Cortex of kidney (tissue), 1 donor: ENCODE data around the gene FADD.

ENCODE experiments used
- DNase-seq: peaks from one replicate; lab custom pipeline; 2025; lab: John Stamatoyannopoulos, UW

Gene FADD, protein sequence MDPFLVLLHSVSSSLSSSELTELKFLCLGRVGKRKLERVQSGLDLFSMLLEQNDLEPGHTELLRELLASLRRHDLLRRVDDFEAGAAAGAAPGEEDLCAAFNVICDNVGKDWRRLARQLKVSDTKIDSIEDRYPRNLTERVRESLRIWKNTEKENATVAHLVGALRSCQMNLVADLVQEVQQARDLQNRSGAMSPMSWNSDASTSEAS

GRCh38 chr11:70202920-70203750 lies at the start of gene FADD:
FADD (plus strand) TSS chr11:70203296; CDS start chr11:70203460, 164 bp downstream.
- no peak for DNase-seq

DNA sequence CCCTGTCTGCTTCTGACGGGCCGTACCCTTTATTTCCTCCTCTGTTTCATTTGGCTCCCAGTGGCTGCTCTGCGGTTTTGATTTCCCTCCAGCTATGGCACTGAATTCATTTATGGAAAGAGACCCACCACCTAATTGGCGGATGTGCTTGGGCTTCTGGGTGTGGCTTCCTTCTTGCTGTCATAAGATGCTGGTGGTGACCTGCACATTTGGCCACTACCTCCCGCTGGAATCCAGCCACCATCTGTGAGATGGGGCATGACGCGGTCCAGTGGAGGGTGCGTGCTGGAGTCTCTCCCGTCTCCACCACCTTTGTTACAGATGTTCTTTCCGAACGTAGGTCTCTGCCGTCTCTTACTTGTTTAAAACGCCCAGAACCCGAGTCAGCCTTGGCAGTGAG lies 47.7 kb upstream of the FADD start:
- no peak for DNase-seq

DNA sequence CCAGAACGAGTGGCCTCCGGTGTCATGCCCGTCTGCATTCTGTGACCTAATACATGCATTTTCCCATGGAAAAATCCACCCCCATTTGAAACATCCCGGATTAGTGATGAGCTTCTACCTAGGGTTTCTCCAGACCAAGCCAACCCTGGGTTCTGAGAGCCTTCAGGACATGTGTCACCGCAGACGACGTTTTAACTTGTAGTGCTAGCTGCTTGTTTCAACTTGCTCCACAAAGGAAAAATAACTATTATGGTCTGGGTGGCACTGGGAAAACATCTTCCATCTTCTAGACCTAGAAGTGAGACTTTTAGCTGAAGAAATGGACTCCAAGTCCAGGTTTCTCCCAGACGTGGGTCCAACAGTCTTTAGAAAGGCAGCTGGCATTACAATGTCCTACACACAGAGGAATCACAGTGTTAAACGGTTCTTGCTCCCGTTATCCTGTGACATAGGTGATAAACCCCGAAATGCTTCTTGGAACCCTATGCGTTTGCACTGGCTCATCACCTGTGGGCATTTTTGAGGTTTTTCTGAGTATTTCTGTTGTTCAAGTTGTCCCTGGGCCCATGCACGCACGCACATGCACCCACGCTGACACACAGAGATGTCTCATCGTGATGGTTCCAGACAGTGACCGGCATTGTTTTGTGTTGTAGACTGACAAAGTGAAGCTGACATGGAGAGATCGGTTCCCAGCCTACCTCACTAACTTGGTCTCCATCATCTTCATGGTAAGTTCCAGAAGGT lies 46.6 kb upstream of the FADD start:
- no peak for DNase-seq

- DNase-seq: no peak
Observed at GRCh38 chr11:70158201-70158600, 44.9 kb upstream of the FADD start.

DNA sequence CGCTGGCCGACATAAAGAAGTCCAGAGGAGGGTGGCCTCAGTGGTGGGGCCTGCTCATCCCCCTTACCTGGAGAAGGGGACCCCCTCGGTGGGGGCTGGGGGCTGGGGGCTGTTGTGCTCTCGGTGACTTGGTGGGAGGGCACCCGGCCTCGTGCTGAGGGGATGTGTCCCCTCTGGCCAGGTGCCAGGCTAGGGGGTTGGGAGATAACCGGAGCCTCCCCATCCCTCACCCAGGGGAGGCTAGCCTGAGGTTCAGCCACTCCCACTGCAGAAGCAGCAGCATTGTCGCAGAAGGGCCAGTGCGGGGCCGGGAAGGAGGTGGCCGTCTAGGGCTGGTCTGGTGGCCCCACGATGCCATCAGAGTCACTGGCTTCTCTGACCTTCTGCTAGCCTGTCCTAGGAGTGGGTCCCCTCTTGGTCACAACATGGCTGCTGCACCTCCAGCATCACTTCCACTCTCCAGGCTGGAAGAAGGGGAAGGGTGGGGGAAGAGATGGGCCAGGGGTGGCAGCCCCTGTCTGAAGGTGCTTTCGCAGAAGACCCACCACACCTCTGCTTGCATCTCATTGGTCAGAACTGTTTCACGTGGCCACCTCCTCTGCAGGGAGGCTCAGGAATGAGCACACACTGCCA lies 44.2 kb upstream of the FADD start:
- DNase-seq: no peak

DNA sequence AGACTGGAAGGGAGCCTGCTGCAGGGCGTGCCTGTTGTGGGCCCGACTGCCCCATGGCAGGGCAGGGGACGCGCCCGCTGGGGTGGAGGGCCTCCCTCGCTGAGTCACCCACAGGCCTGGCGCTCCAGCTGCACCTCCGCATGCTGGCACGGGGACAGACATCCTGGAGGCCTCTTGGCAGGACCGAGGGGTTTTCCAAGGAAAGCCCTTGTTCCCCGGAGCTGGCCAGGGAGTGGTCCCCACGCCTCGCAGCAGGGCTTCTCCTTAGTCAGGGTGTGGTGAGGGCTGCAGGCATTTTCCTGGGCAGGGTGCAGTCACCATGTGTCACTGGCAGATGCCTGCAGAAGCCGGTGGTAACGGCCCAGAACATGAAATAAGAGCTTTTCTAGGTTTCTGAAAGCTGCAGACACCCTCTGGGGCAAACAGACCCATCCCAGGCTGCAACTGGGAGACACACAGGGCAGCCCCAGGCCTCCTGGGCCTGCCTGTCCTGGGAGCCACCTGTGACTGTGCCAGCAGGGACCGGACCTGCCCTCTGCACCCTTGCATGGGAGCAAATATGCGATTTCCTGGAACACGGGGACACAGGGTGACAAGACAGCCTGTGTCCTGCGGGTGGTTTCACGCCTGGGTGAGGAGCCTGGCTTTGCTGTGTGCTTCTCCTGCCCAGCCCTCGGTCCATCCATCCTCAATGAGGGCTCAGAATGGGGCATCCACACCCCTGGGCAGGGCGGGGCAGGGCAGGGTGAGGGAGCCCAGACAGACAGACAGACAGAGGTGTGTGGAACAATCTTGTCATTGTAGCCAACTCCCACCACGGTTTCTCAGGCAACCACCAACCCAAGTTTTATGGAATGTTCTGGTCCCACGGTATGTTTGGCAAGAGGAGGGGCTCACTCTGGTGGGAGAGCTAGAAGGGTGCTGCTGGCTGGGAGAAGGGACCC lies 43.2 kb upstream of the FADD start:
- DNase-seq: no peak

DNA sequence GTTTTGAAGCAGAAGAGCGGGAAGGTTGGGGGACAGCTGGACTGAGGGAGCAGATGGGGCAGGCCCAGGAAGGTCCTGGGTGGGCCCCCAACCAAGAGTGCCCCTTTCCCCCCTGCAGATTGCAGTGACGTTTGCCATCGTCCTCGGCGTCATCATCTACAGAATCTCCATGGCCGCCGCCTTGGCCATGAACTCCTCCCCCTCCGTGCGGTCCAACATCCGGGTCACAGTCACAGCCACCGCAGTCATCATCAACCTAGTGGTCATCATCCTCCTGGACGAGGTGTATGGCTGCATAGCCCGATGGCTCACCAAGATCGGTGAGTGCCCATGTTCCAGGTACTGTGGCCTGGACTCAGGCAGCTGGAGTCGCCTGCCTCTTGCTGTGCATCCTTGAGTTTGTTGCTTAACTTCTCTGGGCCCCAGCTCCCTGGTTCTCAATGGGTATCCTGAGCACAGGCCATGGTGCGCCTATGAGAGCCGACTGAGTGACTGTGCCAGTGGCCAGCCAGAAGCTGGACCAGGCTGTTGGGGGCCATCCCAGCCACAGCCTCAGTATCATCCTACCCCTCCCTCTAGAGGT lies 42.0 kb upstream of the FADD start:
- no peak for DNase-seq

DNA sequence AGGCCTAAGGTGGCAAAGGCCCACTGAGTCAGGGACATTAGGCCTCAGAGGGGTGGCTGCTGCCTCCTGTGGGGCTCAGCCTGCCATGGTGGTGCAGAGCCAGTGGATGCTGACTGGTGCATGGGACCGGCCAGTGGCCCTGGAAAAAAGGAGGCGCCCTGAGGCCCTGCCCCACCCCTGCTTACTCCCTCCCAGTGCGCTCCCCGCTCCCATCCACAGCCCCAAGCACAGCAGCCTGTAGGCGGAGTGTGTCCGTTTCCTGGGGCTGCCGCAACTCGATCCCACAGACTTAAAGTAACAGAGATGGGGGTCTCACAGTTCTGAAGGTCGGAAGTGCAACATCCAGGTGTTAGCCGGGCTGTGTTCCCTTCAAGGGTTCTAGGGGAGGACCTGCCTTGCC lies 38.4 kb upstream of the FADD start:
- no peak for DNase-seq

GRCh38 chr11:70167120-70167519 lies 36.0 kb upstream of the FADD start:
- no peak for DNase-seq

DNA sequence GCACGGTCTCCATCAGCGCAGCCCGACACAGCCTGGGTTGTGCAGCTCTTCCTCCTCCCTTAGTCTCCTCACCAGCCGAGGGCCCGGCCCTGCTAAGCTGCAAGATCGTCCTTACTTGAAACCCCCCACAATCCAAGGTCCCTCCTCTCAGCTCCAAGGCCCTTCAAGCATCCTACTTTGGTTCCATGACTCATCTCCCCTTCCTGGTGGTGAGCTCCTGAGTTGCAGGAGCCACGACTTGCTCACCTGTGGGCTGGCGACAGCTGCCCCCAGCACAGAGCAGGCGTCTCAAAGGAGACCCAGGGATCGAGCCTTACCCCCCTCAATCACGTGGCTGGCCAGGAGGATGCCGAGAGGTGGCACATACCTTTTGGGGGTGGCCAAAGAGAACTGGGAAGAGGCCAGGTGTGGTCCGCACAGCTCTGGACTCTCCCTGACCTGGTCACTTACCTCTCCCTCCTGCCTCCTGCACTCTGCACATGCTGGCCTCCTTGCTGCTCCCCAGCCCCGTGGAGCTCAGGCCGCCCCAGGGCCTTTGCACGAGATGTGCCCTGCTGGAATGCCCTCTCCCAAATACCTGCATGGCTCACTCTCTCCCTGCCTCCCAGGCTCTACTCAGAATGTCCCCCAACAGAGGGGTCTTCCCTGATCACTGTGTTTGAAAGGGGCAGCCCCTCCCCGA lies 35.2 kb upstream of the FADD start:
- DNase-seq: no peak

DNA sequence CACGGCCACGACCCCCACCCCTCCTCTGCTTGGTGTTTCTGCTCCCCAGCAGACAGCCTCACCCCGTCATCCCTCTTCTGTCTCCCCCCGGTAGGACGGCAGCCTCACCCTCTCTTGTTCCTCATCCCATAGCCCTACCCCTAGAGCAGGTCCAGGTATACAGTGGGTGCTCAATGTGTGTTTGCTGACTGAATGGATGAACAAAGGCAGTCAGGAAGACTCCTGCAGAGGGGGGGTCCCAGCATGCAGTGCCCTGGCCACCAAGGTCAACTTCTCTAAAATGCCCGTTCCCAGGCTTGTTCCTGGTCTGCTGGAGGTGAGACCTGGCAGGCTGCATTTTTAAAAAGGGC lies 34.7 kb upstream of the FADD start:
- no peak for DNase-seq

GRCh38 chr11:70169127-70169526 lies 34.0 kb upstream of the FADD start:
- DNase-seq: no peak

DNA sequence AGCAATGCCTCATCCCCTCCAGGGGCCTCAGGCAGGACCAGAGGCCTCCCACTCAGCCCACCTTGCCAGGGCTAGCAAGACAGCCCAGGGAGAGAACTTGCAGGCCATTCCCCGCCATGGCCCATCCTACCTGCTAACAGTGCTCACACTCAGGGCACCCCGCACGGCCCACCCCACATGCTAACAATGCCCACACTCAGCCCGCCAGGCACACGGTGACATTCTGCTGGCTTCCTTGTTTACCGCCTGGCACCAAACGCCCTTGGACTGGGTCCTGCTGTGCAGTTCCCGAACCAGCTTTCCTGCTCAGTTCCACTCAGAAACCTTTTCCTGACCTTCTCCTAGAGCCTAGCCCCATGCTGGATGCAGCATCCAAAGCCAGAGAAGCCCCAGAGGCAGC lies 33.5 kb upstream of the FADD start:
- DNase-seq: no peak

GRCh38 chr11:70170596-70171210 lies 32.4 kb upstream of the FADD start:
- no peak for DNase-seq

DNA sequence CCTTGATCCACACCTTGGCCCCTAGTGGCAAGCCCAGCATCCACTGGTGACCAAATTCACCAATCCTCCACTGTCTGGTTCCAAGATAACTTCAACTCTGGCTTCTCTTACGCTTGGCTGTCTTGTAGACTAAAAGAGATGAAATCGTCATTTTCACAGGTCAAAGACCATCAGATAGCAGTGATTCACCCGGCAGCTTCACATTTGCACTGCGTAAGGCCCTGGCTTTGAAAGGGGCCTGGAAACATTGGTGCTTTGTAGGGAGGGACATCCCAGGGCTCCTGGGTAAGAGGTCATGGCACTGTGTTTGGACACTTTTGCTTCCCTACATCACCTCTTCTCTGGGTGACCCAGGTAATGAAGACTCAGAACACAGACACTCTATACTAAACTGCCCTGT lies 30.1 kb upstream of the FADD start:
- no peak for DNase-seq

DNA sequence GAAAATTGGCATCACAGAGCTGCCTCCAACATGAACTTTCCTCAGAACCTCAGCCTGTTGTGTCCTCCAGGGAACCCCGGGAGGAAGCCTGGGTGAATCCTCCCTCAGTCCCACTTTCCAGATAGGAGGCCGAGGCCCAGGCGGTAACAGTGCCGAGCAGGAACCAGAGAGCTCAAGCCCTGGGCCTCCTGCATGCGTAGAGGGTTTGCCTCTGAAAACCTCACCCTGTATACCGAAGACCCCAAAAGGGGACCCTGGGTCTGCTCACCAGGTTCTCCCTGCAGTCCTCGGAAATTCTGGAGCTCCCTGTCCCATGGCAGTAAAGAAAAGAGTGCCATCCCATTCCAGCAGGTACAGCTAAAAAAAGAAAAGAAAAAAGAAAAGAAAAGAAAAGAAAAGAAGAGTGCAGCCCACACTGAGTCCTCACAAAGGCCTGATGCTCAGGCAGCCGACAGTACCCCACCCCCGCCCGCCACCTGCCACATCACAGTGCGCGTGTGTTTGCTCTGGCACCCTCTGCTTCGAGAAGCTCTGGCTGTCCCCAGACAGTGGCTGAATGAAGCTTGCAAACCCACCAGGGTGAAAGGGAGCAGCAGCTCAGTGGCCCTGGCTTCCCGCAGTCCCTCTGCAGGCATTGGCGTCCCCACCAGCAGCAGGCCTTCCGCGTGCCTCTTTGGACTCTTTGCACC lies 28.4 kb upstream of the FADD start:
- DNase-seq: no peak

DNA sequence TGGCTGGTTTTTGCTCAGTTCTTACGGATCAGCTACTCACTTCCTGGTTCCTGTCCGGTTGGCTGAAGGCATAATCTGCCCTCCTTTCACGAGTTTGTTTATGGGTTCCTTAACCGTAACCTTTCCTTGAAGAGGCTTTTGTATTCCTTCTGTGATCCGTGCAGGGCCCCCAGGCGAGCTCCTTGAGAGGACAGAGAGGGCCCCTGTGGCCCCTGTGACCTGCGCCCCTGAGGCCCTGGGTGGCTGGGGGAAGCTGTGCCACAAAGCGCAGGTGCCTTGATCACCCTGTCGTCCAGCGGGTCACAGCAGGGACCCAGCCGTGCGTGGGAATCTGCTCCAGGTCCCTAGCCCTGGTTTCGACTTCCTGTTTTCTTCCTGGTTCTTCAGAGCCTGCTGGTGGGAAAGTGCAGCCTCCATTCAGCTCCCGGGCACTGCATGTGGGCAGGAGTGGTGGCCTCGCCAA lies 27.8 kb upstream of the FADD start:
- DNase-seq: no peak

- no peak for DNase-seq
Observed at GRCh38 chr11:70176940-70177689, 26.0 kb upstream of the FADD start.

DNA sequence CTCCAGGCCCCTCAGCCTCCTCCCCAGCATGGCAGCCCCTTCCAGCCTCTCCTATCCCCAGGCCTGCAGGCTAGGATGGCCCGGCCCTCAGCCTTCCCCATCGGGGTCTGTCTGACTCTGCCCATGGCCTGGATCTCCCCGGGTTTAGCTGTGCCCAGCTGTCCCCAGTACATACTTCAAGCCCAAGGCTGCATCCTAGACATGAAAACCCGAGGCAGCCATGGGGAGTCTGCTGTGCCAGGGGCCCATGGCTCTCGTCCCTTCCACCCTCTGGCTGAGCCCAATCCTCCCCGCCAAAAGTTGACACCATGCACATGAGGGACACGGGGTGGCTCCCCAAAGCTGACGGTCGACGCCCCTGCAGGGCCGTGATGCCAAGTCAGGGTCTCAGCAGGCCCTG lies 22.2 kb upstream of the FADD start:
- no peak for DNase-seq
